DMS79 treated with DMSO at 0.1 percent for 48 hours (cell line): ENCODE results near the gene SKA2.
"Not testable (repeated sequence)": the region's sequence is repeated elsewhere in the genome, so short reads cannot be mapped to it uniquely, and the experiment has no call there.

ENCODE experiments used
- DNase-seq: peaks from one replicate; lab custom pipeline; 2025; lab: John Stamatoyannopoulos, UW

SKA2 gene

DNA sequence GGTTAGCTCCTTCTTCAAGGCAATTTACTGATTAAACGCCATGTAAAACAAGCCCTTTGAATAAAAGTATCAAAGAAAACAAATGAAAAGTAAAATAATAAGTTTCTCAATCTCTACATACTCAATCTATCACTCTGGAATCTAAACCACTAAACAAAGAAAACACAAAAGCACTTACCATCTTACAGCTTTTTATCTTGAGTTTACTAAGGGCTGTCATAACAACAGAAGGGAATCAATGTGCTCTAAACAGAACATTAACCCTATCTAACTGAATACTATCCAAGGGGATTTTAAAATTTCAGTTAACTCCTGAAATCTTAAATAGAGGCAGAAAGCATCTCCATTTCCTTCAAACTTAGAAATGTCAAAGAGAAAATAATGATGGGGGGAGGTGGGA lies 3.4 kb downstream of the SKA2 start:
- no peak for DNase-seq

GRCh38 chr17:59151006-59151405 lies 4.0 kb downstream of the SKA2 start:
- no peak for DNase-seq

DNA sequence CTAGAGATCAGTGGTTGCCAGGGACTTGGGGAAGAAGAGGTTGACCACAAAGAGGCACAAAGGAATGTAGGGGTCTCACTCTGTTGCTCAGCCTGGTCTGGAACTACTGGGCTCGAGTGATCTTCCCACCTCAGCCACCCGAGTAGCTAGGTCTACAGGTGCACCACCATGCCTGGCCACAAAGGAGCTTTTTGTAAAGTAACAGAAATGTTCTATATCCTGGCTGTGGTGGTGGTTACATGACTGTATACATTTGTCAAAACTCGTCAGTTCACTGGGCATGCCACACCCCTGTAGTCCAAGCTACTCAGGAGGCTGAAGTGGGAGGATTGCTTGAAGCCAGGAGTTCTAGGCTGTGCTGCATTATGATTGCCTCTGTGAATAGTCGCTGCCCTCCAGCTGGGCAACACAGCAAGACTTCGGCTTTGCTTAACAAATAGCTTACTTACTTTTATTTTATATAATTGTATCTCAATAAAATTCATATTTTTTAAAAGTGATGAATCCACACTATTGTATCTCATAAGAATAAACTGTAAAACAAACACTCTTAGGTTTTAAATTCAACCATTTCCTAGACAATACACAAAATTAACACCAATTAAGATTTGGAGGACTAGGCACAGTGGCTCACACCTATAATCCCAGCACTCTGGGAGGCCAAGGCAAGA lies 5.0 kb downstream of the SKA2 start:
- no peak for DNase-seq

- DNase-seq: no peak
Observed at GRCh38 chr17:59149051-59149450, 5.9 kb downstream of the SKA2 start.

GRCh38 chr17:59145571-59146096 lies 9.4 kb downstream of the SKA2 start:
- no peak for DNase-seq

- no peak for DNase-seq
Observed at GRCh38 chr17:59141860-59142259, 13.1 kb downstream of the SKA2 start.

DNA sequence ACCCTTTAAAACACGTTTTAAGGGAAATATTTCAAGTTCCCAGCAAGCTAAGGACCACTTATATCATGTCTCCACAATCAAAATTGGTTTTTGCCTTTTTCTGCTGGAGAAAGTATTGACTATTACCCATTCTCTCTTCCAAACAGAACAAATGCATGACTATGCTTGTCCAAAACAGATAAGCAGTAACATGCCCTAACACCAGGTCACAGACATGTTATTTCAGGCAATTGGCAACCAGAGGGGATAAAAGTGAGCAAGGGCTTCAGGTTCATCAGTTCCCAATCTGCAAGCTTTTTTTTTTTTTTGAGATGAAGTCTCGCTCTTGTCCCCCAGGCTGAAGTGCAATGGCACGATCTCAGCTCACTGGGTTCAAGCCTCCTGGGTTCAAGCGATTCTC lies 15.0 kb downstream of the SKA2 start:
- no peak for DNase-seq

- not testable (repeated sequence) for DNase-seq
Observed at GRCh38 chr17:59138339-59138738, 16.6 kb downstream of the SKA2 start.

DNA sequence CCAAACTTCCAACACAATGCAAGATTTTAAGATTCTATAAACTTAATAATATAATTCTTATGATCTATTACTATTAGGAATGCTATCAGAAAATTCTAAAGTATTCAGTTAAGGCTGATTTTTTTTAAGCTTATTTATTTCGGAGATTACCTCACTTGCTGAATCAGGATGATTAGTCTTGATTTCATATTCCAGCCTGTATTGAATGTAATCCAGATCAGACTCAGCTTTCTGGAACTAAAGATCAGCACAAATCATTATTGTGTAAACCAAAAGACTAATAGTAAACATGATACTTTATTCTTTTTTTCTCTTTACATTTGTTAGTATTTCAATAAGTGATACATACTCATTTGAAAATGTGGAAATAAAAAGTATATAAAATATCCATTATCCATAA lies 23.9 kb downstream of the SKA2 start:
- no peak for DNase-seq

DNA sequence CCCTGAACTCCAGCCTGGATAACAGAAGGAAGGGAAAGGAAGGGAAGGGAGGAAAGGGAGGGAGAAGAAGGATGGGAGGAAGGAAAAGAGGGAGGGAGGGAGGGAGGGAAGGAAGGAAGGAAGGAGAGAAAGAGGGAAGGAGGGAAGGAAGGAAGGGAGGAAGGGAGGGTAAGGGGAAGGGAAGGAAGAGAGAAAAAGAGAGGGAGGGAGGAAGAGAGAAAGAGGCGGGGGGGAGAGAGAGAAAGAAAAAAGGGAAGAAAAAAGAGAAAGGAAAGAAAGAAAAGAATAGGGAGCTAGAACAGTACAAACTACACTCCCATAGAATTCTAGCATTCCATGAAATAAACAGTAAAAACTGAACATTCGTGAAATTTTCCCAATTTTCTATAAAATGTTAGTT lies 25.2 kb downstream of the SKA2 start:
- no peak for DNase-seq

DNA sequence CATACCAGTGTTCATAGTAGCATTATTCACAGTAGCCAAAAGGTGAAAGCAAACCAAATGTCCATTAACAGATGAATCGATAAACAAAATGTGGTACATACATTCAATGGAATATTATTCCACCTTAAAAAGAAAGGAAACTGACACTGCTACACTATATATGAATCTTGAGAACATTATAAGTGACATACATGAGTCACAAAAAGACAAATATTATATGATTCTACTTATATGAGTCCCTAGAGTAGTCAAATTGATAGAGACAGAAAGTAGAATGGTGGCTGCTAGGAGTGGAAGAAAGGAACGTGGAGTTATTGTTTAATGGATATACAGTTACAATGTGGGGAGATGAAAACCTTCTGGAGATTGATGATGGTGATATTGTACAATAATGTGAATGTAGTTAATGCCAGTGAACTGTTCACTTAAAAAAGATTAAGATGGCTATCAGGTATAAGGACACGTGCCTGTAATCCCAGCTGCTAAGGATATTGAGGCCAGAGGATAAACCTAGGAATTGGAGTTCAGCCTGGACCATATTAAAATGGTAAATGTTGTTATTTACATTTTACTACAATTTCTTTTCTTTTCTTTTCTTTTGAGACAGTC lies 28.1 kb downstream of the SKA2 start:
- no peak for DNase-seq

DNA sequence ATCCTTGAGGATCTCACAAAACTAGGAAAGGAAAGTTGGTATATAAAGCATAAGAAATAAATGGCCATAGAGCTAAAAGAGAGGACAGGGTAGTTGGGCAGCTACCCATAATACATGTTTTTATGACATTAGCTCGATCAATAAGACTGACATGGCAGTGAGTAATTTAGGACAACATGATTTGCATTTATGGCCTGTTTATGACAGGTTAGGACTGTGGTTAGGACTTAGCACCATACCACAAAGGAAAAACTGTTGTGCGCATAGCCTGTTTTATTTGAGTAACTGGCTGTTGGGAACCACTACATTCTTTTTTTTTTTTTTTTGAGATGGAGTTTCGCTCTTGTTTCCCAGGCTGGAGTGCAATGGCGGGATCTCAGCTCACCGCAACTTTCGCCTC lies 30.3 kb downstream of the SKA2 start:
- DNase-seq: no peak

DNA sequence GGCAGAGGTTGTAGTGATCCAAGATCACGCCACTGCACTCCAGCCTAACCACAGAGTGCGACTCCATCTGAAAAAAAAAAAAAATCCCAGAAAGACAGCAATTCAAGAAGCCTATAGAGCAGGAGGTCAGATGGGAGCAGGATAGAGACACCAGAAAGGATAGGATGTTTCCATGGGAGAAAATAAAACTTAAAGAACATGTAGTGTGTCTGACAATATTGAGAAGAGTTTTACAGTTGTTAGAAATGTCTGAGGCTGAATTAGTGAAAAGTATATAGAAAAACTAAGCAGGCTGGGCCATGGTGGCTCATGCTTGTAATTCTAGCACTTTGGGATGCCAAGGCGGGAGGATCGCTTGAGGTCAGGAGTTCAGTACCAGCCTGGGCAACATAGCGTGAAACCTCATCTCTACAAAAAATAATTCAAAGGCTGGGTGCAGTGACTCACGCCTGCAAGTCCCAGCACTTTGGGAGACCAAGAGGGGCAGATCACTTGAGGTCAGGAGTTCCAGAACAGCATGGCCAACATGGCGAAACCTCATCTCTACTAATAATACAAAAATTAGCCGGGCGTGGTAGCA lies 33.0 kb downstream of the SKA2 start:
- DNase-seq: no peak

- DNase-seq: no peak
Observed at GRCh38 chr17:59115474-59115873, 39.5 kb downstream of the SKA2 start.

DNA sequence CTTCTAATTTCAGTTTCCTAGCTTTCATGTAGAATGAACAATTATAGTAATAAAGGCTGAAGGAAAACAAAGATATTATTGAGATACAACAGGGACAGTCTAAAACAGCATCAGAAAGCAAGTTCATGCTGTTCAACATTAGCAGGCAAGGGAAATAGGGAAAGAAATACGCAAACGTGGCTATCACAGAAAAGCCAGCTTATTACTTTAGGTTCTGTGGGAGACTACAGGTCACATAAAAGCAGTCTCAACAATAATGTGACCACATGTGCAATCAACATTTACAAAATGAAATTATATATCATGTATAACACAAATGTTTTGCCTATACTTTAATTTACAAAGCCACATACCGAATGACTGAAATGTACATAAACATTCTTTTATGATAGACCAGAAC lies 43.4 kb downstream of the SKA2 start:
- no peak for DNase-seq

DNA sequence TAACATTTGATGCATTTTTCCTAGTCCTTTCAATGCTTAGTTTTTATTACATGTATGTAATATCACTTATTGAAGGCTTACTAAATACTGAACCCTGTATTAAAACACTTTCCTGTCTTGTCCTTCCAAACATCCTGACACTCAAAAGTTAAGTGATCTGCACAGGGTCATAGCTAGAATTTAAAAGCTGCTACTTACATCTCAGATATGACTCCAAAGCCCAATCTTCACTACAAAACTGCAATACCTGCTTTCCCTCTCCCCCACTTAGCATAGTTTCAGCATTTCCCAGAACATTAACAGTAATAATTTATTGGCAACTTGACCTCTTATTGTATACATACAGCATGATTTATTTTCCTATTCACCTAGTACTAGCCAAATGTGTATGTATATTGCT lies 44.0 kb downstream of the SKA2 start:
- no peak for DNase-seq

GRCh38 chr17:59108400-59109102 lies 46.4 kb downstream of the SKA2 start:
- DNase-seq: no peak

DNA sequence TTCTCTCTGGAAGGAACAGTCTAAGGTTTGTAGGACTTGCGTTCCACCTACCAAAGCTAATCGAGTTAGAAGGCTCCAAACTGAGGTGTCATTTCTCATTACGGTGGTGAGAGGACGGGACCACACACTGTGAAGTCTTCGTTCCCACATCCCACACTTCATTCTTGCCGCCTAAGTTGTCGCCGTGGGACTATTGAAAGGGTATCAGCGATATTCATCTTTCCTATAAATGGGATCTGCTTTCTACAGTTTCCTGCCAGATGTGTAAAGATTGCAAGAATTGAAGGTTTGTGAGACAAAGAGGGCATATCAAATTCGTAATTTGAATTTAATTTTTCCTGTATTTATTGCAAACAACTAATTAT lies 47.7 kb downstream of the SKA2 start:
- no peak for DNase-seq

DNA sequence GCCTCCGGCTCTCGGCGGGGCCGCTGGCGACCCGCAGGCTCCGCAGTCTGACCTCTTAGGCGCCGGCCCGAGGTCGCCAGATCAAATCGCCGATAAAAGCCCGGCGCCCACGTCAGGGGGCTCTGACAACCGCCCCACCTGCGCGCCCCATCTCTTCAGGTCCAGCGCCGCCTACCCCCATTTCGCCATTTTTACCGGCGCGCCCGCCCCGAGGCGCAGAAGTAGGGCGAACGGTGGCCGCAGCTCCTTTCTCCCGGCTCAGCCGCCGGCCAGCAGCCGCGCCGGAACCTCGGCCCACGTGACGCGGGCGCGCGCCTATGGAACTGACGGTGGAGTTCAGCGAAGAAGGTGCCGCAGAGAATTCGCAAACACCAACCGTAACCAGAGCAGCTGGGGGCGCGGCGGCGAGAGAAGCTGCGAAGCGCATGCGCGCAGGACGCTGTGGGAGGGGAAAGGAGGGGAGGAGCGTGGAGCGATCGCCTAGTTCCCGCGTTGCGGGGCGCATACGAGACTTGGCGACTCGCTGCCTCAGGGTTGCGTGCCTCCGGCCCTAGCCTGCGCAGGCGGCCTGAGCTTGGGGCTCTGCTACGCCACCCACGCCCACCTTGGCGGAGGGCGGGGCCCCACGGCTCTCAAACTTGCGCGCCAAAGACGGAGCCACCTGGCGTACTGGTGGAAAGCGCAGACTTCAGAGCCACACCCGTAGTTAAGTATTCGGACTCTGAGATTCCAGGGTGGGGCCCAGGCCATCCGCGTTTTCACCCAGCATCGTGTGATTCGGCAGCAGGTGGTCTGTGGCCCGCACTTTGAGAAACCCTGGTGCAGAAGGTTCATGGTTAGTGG lies 48.3 kb downstream of the SKA2 start, which contains the start of gene TRIM37:
Gene TRIM37 (minus strand): TSS at position 418 of the 843 bp plus-strand sequence. CDS start 419 bp downstream, outside the sequence.
- DNase-seq: peak; percentile 91

DNA sequence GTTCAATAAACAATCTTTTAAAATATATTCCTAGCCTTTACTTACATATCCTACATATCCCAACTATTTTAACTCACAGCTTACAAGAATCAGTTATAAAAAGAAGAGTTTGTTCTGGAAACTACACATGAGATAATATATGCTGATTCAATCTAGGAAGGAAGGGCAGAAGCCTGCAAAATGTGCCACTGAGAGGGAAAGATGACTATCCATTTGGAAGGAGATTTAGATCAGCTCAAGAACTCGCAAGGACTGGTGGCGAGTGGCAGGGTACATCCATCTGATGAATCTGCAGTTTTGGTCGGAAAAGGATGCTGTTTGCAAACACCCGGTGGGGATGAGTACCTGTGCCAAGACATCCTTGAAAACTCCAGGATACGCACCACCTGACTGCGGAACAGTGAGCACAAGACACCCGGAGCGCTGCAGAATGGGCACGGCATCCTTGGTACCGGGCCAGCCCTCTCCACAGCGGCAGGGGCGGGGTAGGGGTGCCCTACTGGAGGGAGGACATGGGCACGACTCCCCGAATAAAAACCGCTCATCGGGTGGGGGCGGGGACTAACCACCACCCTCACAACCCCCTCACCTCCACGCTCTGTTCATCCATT lies 49.0 kb downstream of the SKA2 start:
- peak; percentile 28 for DNase-seq

DNA sequence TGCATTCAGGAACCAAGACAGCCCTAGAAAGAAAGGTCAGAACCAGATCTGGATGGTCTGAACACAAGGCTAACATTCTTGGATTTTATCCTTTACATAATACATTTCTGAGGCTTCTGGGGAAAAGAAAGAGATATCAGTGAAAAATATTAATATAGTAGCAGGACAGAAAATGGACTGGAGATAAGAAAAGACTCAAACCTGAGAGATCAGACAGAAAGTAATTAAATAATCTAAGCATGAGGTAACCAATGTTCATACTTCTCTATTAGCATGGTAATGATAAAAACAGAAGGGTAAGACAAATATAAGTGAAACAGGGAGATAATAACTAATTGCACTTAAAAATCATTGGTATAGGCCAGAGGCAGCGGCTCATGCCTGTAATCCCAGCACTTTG lies 53.8 kb downstream of the SKA2 start:
- DNase-seq: no peak
